ENCODE data around the gene NOP10.

Gene NOP10

GRCh38 chr15:34330279-34330678 lies 12.7 kb downstream of the NOP10 start:
- no peak overlapping the region for H3K4me3 ChIP-seq (replicated peaks in 1 of 2; ENCODE audit: low read depth in 2 of 2, low read length in 2 of 2)
- no peak for DNase-seq (ENCODE audit: low read depth in 2 of 2)
- no peak for TF ChIP-seq CTCF (IDR thresholded peaks at IDR 0.05; ENCODE audit: low read depth, low read length)

GRCh38 chr15:34329006-34329405 lies 13.9 kb downstream of the NOP10 start:
- H3K4me3 ChIP-seq (replicated peaks in 1 of 2; ENCODE audit: low read depth in 2 of 2, low read length in 2 of 2), result no peak overlapping the region
- no peak for DNase-seq (ENCODE audit: low read depth in 2 of 2)
- no peak for TF ChIP-seq CTCF (IDR thresholded peaks at IDR 0.05; ENCODE audit: low read depth, low read length)

- DNase-seq (ENCODE audit: low read depth in 2 of 2), result no peak
- TF ChIP-seq CTCF (IDR thresholded peaks at IDR 0.05; ENCODE audit: low read depth, low read length), result no peak
- no peak overlapping the region for H3K4me3 ChIP-seq (replicated peaks in 1 of 2; ENCODE audit: low read depth in 2 of 2, low read length in 2 of 2)
Observed at GRCh38 chr15:34327906-34328305, 15.0 kb downstream of the NOP10 start.

GRCh38 chr15:34325368-34325767 lies 17.6 kb downstream of the NOP10 start:
- no peak for TF ChIP-seq CTCF (IDR thresholded peaks at IDR 0.05; ENCODE audit: low read depth, low read length)
- no peak overlapping the region for H3K4me3 ChIP-seq (replicated peaks in 1 of 2; ENCODE audit: low read depth in 2 of 2, low read length in 2 of 2)
- DNase-seq (ENCODE audit: low read depth in 2 of 2), result no peak

GRCh38 chr15:34324933-34325332 lies 18.0 kb downstream of the NOP10 start:
- TF ChIP-seq CTCF (IDR thresholded peaks at IDR 0.05; ENCODE audit: low read depth, low read length), result no peak
- DNase-seq (ENCODE audit: low read depth in 2 of 2), result no peak
- H3K4me3 ChIP-seq (replicated peaks in 1 of 2; ENCODE audit: low read depth in 2 of 2, low read length in 2 of 2), result no peak overlapping the region

- no peak for TF ChIP-seq CTCF (IDR thresholded peaks at IDR 0.05; ENCODE audit: low read depth, low read length)
- no peak overlapping the region for H3K4me3 ChIP-seq (replicated peaks in 1 of 2; ENCODE audit: low read depth in 2 of 2, low read length in 2 of 2)
- DNase-seq (ENCODE audit: low read depth in 2 of 2), result no peak
Observed at GRCh38 chr15:34323217-34323616, 19.7 kb downstream of the NOP10 start.
